ENCODE data around the gene ZNF473.
"Not testable (repeated sequence)": the region's sequence is repeated elsewhere in the genome, so short reads cannot be mapped to it uniquely, and the experiment has no call there.

Gene ZNF473

DNA sequence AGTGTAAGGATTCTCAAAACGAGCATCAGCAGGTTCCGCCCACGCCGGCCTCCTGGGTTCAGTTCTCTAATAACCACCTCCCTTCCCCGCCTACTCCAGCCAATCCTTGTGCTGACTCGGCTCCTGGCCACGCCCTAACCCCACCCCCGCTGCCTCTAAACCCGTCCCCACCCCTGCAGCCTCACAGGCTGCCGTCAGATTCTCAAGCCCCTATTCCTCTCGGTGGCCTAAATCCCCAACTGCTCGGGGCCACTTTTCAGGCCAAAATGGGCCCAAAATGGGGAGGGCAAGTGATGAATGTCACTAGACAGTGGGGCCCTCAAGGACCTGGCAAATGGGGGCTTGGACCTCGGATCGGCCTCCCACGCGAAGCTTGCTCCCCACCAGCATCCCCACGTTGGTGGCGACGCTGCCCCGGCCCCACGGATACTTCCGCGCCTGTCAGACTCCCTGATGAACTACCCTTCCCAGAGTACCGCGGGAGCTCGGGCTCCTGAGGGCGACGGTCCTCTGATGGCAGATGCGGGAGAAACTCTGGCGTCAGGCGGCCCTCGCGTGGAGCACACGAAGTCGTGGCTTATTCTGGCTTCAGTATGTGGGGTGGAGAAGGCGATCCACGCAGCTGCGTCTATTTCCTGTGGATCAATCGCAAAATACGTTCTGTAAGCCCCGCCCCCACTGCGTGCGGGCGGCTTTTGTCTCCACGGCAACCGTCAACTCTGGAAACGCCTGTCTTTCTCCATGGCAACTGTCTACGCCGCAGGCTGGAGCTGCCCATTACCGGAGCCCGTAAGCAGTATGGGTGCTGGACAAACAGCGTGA lies 24.8 kb downstream of the ZNF473 start:
- no peak overlapping the region for H3K4me3 ChIP-seq (ENCODE audit: low read depth, low read length)
- DNase-seq (ENCODE audit: low read depth), result peak; percentile 51
- TF ChIP-seq, protein P1, sequence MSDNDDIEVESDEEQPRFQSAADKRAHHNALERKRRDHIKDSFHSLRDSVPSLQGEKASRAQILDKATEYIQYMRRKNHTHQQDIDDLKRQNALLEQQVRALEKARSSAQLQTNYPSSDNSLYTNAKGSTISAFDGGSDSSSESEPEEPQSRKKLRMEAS (IDR thresholded peaks at IDR 0.05; ENCODE audit: low read depth, low read length), result no peak
- TF ChIP-seq MYC (IDR thresholded peaks at IDR 0.05; ENCODE audit: low read depth, low read length) (no peak), POLR2A (IDR thresholded peaks at IDR 0.05; ENCODE audit: extremely low read depth, insufficient read length) (no peak)
- TF ChIP-seq, protein P2, sequence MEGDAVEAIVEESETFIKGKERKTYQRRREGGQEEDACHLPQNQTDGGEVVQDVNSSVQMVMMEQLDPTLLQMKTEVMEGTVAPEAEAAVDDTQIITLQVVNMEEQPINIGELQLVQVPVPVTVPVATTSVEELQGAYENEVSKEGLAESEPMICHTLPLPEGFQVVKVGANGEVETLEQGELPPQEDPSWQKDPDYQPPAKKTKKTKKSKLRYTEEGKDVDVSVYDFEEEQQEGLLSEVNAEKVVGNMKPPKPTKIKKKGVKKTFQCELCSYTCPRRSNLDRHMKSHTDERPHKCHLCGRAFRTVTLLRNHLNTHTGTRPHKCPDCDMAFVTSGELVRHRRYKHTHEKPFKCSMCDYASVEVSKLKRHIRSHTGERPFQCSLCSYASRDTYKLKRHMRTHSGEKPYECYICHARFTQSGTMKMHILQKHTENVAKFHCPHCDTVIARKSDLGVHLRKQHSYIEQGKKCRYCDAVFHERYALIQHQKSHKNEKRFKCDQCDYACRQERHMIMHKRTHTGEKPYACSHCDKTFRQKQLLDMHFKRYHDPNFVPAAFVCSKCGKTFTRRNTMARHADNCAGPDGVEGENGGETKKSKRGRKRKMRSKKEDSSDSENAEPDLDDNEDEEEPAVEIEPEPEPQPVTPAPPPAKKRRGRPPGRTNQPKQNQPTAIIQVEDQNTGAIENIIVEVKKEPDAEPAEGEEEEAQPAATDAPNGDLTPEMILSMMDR (IDR thresholded peaks at IDR 0.05; ENCODE audit: low read depth, low read length), result no peak

GRCh38 chr19:50051228-50051895 lies 25.6 kb downstream of the ZNF473 start:
- DNase-seq (ENCODE audit: low read depth); H3K4me3 ChIP-seq (ENCODE audit: low read depth, low read length): not testable (repeated sequence)

GRCh38 chr19:50051964-50052363 lies 26.2 kb downstream of the ZNF473 start:
- no peak for DNase-seq (ENCODE audit: low read depth)
- H3K4me3 ChIP-seq (ENCODE audit: low read depth, low read length), result no peak overlapping the region
- TF ChIP-seq POLR2A (IDR thresholded peaks at IDR 0.05; ENCODE audit: extremely low read depth, insufficient read length) (no peak), MYC (IDR thresholded peaks at IDR 0.05; ENCODE audit: low read depth, low read length) (no peak)
- TF ChIP-seq, protein P1 (IDR thresholded peaks at IDR 0.05; ENCODE audit: low read depth, low read length), result no peak
- TF ChIP-seq, protein P2 (IDR thresholded peaks at IDR 0.05; ENCODE audit: low read depth, low read length), result no peak

GRCh38 chr19:50053119-50053518 lies 27.3 kb downstream of the ZNF473 start:
- DNase-seq (ENCODE audit: low read depth), result no peak
- H3K4me3 ChIP-seq (ENCODE audit: low read depth, low read length), result no peak overlapping the region
- TF ChIP-seq, protein P1 (IDR thresholded peaks at IDR 0.05; ENCODE audit: low read depth, low read length), result no peak
- TF ChIP-seq MYC (IDR thresholded peaks at IDR 0.05; ENCODE audit: low read depth, low read length), result no peak
- TF ChIP-seq, protein P2 (IDR thresholded peaks at IDR 0.05; ENCODE audit: low read depth, low read length), result no peak
- no peak for TF ChIP-seq POLR2A (IDR thresholded peaks at IDR 0.05; ENCODE audit: extremely low read depth, insufficient read length)

DNA sequence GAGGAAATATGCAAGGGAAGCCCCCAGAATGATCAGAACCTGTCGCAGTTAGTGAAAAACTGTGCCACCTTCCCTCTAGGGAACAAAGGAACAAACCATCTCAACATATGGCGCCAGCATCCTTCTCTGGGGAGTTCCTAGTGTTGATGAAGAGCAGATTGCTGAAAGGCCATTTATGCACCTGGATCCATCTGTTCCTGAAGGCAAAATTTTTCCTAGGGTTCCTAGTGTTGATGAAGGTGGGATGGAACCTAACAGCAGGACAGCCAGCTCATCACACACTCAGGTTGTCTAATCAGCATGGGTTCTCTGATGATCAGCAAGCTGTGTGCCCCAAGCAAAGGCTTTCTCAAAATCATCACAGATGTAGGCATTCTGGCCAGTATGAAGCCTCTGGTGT lies 32.6 kb downstream of the ZNF473 start:
- TF ChIP-seq, protein P2 (IDR thresholded peaks at IDR 0.05; ENCODE audit: low read depth, low read length), result no peak
- TF ChIP-seq MYC (IDR thresholded peaks at IDR 0.05; ENCODE audit: low read depth, low read length) (no peak), POLR2A (IDR thresholded peaks at IDR 0.05; ENCODE audit: extremely low read depth, insufficient read length) (no peak)
- TF ChIP-seq, protein P1 (IDR thresholded peaks at IDR 0.05; ENCODE audit: low read depth, low read length), result no peak
- DNase-seq (ENCODE audit: low read depth), result no peak
- H3K4me3 ChIP-seq (ENCODE audit: low read depth, low read length), result no peak overlapping the region

- TF ChIP-seq, protein P1 (IDR thresholded peaks at IDR 0.05; ENCODE audit: low read depth, low read length), result no peak
- TF ChIP-seq POLR2A (IDR thresholded peaks at IDR 0.05; ENCODE audit: extremely low read depth, insufficient read length) (no peak), MYC (IDR thresholded peaks at IDR 0.05; ENCODE audit: low read depth, low read length) (no peak)
- TF ChIP-seq, protein P2 (IDR thresholded peaks at IDR 0.05; ENCODE audit: low read depth, low read length), result no peak
- H3K4me3 ChIP-seq (ENCODE audit: low read depth, low read length), result no peak overlapping the region
- no peak for DNase-seq (ENCODE audit: low read depth)
These were observed 33.2 kb downstream of the ZNF473 start for GRCh38 chr19:50059045-50059444.

Measured in NB4 (cell line).